Endothelial cell of umbilical vein (primary cell): ENCODE data around the gene QPCT. TPM values are rescaled to one million over a fixed set of nuclear protein-coding genes. Genes with fewer than 3 reads are reported as not detected.

ENCODE experiments used
- BruUV-seq: library from RNA; stranded (reverse); fragments of 400-500 nt; replicated peaks from 2 replicates; lab custom pipeline; 2021; lab: Mats Ljungman, UMichigan
- CTCF ChIA-PET: fragments of 300-600, 350-600 bp; sonication (Branson Sonifier 250); formaldehyde crosslinking; loops from one replicate; lab custom pipeline; 2021; ENCODE audit warnings: antibody characterized with exemption, inconsistent platforms; lab: Charles Lee
- POLR2A ChIA-PET: fragments of 300-600, 350-600 bp; sonication (Branson Sonifier 250); formaldehyde crosslinking; loops from one replicate; lab custom pipeline; 2021; ENCODE audit warnings: antibody characterized with exemption, inconsistent platforms; lab: Charles Lee
- DNase-seq: peaks from one replicate; pipeline ENCODE4 v3.0.0-alpha.2; 2011; ENCODE audit warnings: low read depth, low spot score
- FAIRE-seq: peaks from 2 replicates; lab custom pipeline; 2011; peaks lifted over from hg19 to GRCh38; lab: Jason Lieb, UNC
- H2AFZ ChIP-seq: 2 replicates; pipeline ENCODE4 v1.6.0; 2012; ENCODE audit warnings: low read depth, low read length, control low read depth, inconsistent platforms
- H3K27ac ChIP-seq: 2 replicates; pipeline ENCODE4 v1.5.1; 2011; ENCODE audit warnings: low read depth, mild to moderate bottlenecking, control low read depth, low read length, moderate library complexity; ENCODE audit not compliant: insufficient read depth
- H3K27me3 ChIP-seq, 2 experiments: 2 replicates each; pipeline versions ENCODE4 v1.6.0 to v1.6.1; 2011; ENCODE audit warnings: low read length in 2 of 2, mixed read lengths in 1 of 2; ENCODE audit not compliant: control insufficient read depth in 2 of 2, insufficient read depth in 2 of 2
- H3K36me3 ChIP-seq, 2 experiments: 2 replicates in 1 of 2; 3 replicates in 1 of 2; pipeline ENCODE4 v1.5.1; 2011; ENCODE audit warnings: low read length in 2 of 2, mild to moderate bottlenecking in 1 of 2, moderate library complexity in 1 of 2; ENCODE audit not compliant: control insufficient read depth in 2 of 2, insufficient read depth in 2 of 2; ENCODE audit errors: extremely low read depth in 1 of 2
- H3K4me1 ChIP-seq: 3 replicates; pipeline ENCODE4 v1.5.1; 2011; ENCODE audit warnings: mild to moderate bottlenecking, low read length; ENCODE audit not compliant: control insufficient read depth, insufficient read depth; ENCODE audit errors: extremely low read depth
- H3K4me2 ChIP-seq: 2 replicates; pipeline ENCODE4 v1.6.1; 2011; ENCODE audit warnings: low read length, control low read depth, mixed read lengths; ENCODE audit not compliant: insufficient read depth
- H3K4me3 ChIP-seq, 3 experiments: fragments of 200-600 bp in 1 of 3; sonication (generic), shearing (Covaris generic) in 1 of 3; replicated peaks in 1 of 3; 2 replicates each; pipeline ENCODE4 v1.5.1; 2011 to 2016; ENCODE audit warnings: control low read depth in 3 of 3, low read length in 3 of 3, mild to moderate bottlenecking in 2 of 3, inconsistent platforms in 1 of 3, low read depth in 1 of 3, moderate library complexity in 1 of 3; ENCODE audit not compliant: insufficient read depth in 1 of 3
- H3K79me2 ChIP-seq: 2 replicates; pipeline ENCODE4 v1.6.0; 2012; ENCODE audit warnings: low read length, inconsistent platforms; ENCODE audit not compliant: control insufficient read depth, insufficient read depth
- H3K9ac ChIP-seq: replicated peaks from 2 replicates; pipeline ENCODE3; 2011; ENCODE audit warnings: low read length, control low read depth; ENCODE audit not compliant: insufficient read depth; ENCODE audit errors: extremely low read depth
- H3K9me1 ChIP-seq: replicated peaks from 3 replicates; pipeline ENCODE4 v1.6.0; 2011; ENCODE audit warnings: mild to moderate bottlenecking, low read length; ENCODE audit not compliant: control insufficient read depth, insufficient read depth; ENCODE audit errors: extremely low read depth
- H3K9me3 ChIP-seq: replicated peaks from 2 replicates; pipeline ENCODE4 v1.5.1; 2012; ENCODE audit warnings: low read length, inconsistent platforms; ENCODE audit not compliant: control insufficient read depth, insufficient read depth
- H4K20me1 ChIP-seq: replicated peaks from 2 replicates; pipeline ENCODE3; 2011; ENCODE audit warnings: mild to moderate bottlenecking, low read length; ENCODE audit not compliant: control insufficient read depth, insufficient read depth; ENCODE audit errors: extremely low read depth
- EZH2 ChIP-seq: IDR thresholded peaks from 2 replicates; pipeline ENCODE4 v1.6.1; 2012; ENCODE audit warnings: borderline replicate concordance, low read depth, mild to moderate bottlenecking, moderate library complexity, low read length, inconsistent platforms; ENCODE audit not compliant: severe bottlenecking
- FOS ChIP-seq: IDR thresholded peaks from 2 replicates; pipeline ENCODE4 v1.6.1; 2011; ENCODE audit warnings: mild to moderate bottlenecking, low read length, moderate library complexity, borderline replicate concordance; ENCODE audit not compliant: insufficient read depth
- GATA2 ChIP-seq: IDR thresholded peaks from 2 replicates; pipeline ENCODE4 v1.7.0; 2011; ENCODE audit warnings: low read depth, mild to moderate bottlenecking, moderate library complexity, mixed read lengths, low read length; ENCODE audit not compliant: insufficient read length, insufficient read depth
- JUN ChIP-seq: IDR thresholded peaks from 2 replicates; pipeline ENCODE4 v1.6.1; 2011; ENCODE audit warnings: borderline replicate concordance, low read depth; ENCODE audit not compliant: insufficient read length, insufficient read depth
- MYC ChIP-seq: IDR thresholded peaks from one replicate; pipeline ENCODE4 v1.6.1; 2011; ENCODE audit warnings: mild to moderate bottlenecking, low read depth, low read length
- POLR2A ChIP-seq: IDR thresholded peaks from 2 replicates; pipeline ENCODE4 v1.6.1; 2012; ENCODE audit warnings: low read depth, mild to moderate bottlenecking, control low read depth, low read length
- POLR2AphosphoS5 ChIP-seq: IDR thresholded peaks from 2 replicates; pipeline ENCODE4 v1.6.1; 2012; ENCODE audit warnings: low read depth, mild to moderate bottlenecking, control low read depth, low read length, moderate library complexity; ENCODE audit not compliant: insufficient read depth
- dilution Hi-C: fragments of 300-500 bp; cut with MboI; formaldehyde crosslinking; loops from one replicate; pipeline ENCODE4 v1.15.0; 2019; ENCODE audit warnings: low sequenced_read_pairs; ENCODE audit not compliant: extremely low pct_ligation_motif_present
- intact Hi-C: fragments of 100-400 bp; cut with micrococcal nuclease; formaldehyde crosslinking; loops from one replicate; pipeline ENCODE4 v1.10.0; 2022
- polyA plus RNA-seq, 4 experiments: library from polyadenylated mRNA; depleted of rRNA in 3 of 4; stranded (reverse) in 3 of 4; unstranded in 1 of 4; fragments of >200 nt; gene quantifications; 2 replicates each; pipeline versions ENCODE4 v1.2.1 to v1.2.3, GENCODE V29; 2011 to 2012; ENCODE audit warnings: missing spikeins in 1 of 4
- total RNA-seq: library from RNA; stranded (reverse); gene quantifications from 2 replicates; pipeline ENCODE4 v1.2.3, GENCODE V29; 2021
- TF ChIP-seq, protein P1 (sequence below), 2 donors: IDR thresholded peaks; 1 replicate in 1 of 2; 2 replicates in 1 of 2; pipeline ENCODE4 v1.5.1; 2011; ENCODE audit warnings: low read length in 2 of 2, mild to moderate bottlenecking in 2 of 2, moderate library complexity in 2 of 2, control low read depth in 1 of 2, inconsistent platforms in 1 of 2, low read depth in 1 of 2; ENCODE audit not compliant: insufficient read depth in 1 of 2; ENCODE audit errors: extremely low read depth in 1 of 2
- TF ChIP-seq, protein P2 (sequence below): IDR thresholded peaks from 2 replicates; pipeline ENCODE4 v1.6.1; 2011; ENCODE audit not compliant: insufficient read depth, insufficient read length

The QPCT gene
- total and polyA plus RNA-seq, 2 donors (not counting 3 experiments of a cell fraction or from before 2014, with no cell fraction given): 12.8 to 17.2 TPM

DNA sequence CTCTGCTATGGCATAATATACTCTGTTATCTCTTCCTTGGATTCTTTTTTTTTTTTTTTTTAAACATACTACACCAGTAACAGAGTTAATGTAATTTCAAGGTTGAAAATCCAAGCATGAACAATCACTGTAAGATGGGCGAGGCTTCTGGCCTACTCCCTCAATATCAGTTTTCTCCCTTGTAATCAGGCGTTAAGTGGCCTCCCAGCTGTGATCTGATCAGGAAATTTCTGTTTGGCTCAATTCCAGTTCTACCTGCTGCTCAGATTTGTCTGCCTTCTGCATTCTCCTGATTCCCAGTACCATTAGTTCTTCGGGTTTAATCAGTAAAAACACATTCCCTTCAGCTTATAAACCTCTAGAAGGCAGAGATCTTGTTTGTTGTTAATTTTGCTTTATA, 38.4 kb upstream of the QPCT start:
- DNase-seq: peak; percentile 24
- intact Hi-C loops: no loop called here
- no peak for FAIRE-seq
- H3K9me3 ChIP-seq: no peaks in the 10 kb centered on the region
- no peaks in the 10 kb centered on the region for H3K36me3 ChIP-seq
- H3K4me3 ChIP-seq: no peak overlapping the region
- H3K4me2 ChIP-seq: no peak overlapping the region
- peaks cover 3% of the 10 kb centered on the region for H4K20me1 ChIP-seq
- H3K9ac ChIP-seq: no peak overlapping the region
- no peaks in the 10 kb centered on the region for H3K27me3 ChIP-seq
- peaks cover 3% of the 10 kb centered on the region for H3K4me1 ChIP-seq
- no peak overlapping the region for H3K27ac ChIP-seq
- dilution Hi-C loops: no loop called here
- ChIA-PET POLR2A (no interaction called here), CTCF (interaction anchor here (0.8 kb wide), 1 partner anchor 17 kb away, joined by 3 read pairs; no protein-coding TSS in a partner anchor)
- H3K79me2 ChIP-seq: peaks cover 91% of the 10 kb centered on the region
- TF ChIP-seq, protein P1, sequence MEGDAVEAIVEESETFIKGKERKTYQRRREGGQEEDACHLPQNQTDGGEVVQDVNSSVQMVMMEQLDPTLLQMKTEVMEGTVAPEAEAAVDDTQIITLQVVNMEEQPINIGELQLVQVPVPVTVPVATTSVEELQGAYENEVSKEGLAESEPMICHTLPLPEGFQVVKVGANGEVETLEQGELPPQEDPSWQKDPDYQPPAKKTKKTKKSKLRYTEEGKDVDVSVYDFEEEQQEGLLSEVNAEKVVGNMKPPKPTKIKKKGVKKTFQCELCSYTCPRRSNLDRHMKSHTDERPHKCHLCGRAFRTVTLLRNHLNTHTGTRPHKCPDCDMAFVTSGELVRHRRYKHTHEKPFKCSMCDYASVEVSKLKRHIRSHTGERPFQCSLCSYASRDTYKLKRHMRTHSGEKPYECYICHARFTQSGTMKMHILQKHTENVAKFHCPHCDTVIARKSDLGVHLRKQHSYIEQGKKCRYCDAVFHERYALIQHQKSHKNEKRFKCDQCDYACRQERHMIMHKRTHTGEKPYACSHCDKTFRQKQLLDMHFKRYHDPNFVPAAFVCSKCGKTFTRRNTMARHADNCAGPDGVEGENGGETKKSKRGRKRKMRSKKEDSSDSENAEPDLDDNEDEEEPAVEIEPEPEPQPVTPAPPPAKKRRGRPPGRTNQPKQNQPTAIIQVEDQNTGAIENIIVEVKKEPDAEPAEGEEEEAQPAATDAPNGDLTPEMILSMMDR (IDR thresholded peaks at IDR 0.05; ENCODE audit: extremely low read depth in 1 of 2, insufficient read depth in 1 of 2, low read depth in 1 of 2, low read length in 2 of 2): no peak
- TF ChIP-seq POLR2AphosphoS5: no peak
- no peak for TF ChIP-seq EZH2
- TF ChIP-seq FOS: no peak
- no peak for TF ChIP-seq JUN
- no TSS peak for BruUV-seq
- H3K9me1 ChIP-seq: no peaks in the 10 kb centered on the region
- H2AFZ ChIP-seq: no peak overlapping the region

DNA sequence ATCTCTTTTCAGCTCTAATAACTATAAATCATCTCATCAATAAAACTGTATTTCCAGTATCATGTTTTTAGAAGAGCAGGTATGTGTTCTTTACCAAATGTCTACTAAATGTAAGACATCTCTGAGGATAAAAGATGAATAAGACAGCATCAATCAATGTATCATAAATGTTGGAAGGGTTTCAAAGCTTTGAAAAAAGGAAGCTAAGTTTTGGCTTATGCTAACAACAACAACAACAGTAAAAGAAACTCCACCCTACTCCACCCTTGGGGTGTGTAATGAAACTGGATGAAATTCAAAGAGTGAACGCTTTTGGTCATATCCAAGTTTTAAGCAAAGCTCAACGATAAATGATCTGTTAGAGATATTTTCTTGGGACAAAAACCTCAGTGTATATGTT, 36.9 kb upstream of the QPCT start:
- H3K27me3 ChIP-seq: no peaks in the 10 kb centered on the region
- peaks cover 3% of the 10 kb centered on the region for H4K20me1 ChIP-seq
- H3K9me1 ChIP-seq: no peaks in the 10 kb centered on the region
- no peak overlapping the region for H3K9ac ChIP-seq
- no peaks in the 10 kb centered on the region for H3K9me3 ChIP-seq
- intact Hi-C loops: no loop called here
- dilution Hi-C loops: no loop called here
- POLR2A ChIA-PET: no interaction called here
- no peak overlapping the region for H3K4me2 ChIP-seq
- H2AFZ ChIP-seq: no peak overlapping the region
- no peak for FAIRE-seq
- TF ChIP-seq MYC (no peak), POLR2AphosphoS5 (no peak), FOS (no peak), POLR2A (no peak), JUN (no peak), EZH2 (no peak), GATA2 (no peak)
- TF ChIP-seq, protein P2, sequence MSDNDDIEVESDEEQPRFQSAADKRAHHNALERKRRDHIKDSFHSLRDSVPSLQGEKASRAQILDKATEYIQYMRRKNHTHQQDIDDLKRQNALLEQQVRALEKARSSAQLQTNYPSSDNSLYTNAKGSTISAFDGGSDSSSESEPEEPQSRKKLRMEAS: no peak
- TF ChIP-seq, protein P1 (IDR thresholded peaks at IDR 0.05; ENCODE audit: extremely low read depth in 1 of 2, insufficient read depth in 1 of 2, low read depth in 1 of 2, low read length in 2 of 2): no peak
- peaks cover 94% of the 10 kb centered on the region for H3K79me2 ChIP-seq
- no peak overlapping the region for H3K4me3 ChIP-seq
- BruUV-seq: no TSS peak
- CTCF ChIA-PET: interaction anchor here (1.0 to 1.9 kb wide), 5 partner anchors 8 to 570 kb away, joined by 3 to 12 read pairs (median 4); no protein-coding TSS in a partner anchor
- H3K4me1 ChIP-seq: peaks cover 3% of the 10 kb centered on the region
- no peaks in the 10 kb centered on the region for H3K36me3 ChIP-seq
- no peak overlapping the region for H3K27ac ChIP-seq
- no peak for DNase-seq
